Lower leg skin (tissue), 3 donors: ENCODE results near the gene BNC2.

ENCODE experiments used
- POLR2A ChIP-seq, 2 donors: fragments of 450-650 bp; IDR thresholded peaks; one replicate each; pipeline ENCODE4 v1.6.1; 2016 to 2017; ENCODE audit warnings: antibody characterized with exemption in 2 of 2, mild to moderate bottlenecking in 1 of 2, moderate library complexity in 1 of 2
- TF ChIP-seq, protein P1 (sequence below), 3 donors: fragments of 450-650 bp; IDR thresholded peaks; one replicate each; pipeline ENCODE4 v1.5.1; 2016; ENCODE audit warnings: antibody characterized with exemption in 3 of 3, mild to moderate bottlenecking in 3 of 3, moderate library complexity in 2 of 3

GRCh38 chr9:16530669-16531642 is 339.5 kb downstream of the BNC2 start:
- TF ChIP-seq POLR2A (IDR thresholded peaks at IDR 0.05) = no peak
- TF ChIP-seq, protein P1, sequence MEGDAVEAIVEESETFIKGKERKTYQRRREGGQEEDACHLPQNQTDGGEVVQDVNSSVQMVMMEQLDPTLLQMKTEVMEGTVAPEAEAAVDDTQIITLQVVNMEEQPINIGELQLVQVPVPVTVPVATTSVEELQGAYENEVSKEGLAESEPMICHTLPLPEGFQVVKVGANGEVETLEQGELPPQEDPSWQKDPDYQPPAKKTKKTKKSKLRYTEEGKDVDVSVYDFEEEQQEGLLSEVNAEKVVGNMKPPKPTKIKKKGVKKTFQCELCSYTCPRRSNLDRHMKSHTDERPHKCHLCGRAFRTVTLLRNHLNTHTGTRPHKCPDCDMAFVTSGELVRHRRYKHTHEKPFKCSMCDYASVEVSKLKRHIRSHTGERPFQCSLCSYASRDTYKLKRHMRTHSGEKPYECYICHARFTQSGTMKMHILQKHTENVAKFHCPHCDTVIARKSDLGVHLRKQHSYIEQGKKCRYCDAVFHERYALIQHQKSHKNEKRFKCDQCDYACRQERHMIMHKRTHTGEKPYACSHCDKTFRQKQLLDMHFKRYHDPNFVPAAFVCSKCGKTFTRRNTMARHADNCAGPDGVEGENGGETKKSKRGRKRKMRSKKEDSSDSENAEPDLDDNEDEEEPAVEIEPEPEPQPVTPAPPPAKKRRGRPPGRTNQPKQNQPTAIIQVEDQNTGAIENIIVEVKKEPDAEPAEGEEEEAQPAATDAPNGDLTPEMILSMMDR (IDR thresholded peaks at IDR 0.05) = no peak
